HEK293 (cell line): ENCODE results near the gene NSD1.

Source experiments
- CTCF ChIA-PET: fragments of 350-600 bp; formaldehyde crosslinking; extraction: SDS; loops from one replicate; lab custom pipeline; 2021; ENCODE audit warnings: antibody characterized with exemption; lab: Yijun Ruan, JAX
- POLR2A ChIA-PET: fragments of 300-600 bp; formaldehyde crosslinking; extraction: SDS; loops from one replicate; lab custom pipeline; 2020; ENCODE audit warnings: antibody characterized with exemption, inconsistent platforms; lab: Yijun Ruan, JAX
- H3K27ac ChIP-seq: fragments of 200-500 bp; sonication (Bioruptor generic); 2 replicates; pipeline ENCODE4 v1.5.1; 2014; ENCODE audit warnings: low read depth, low read length, control low read depth, inconsistent platforms; ENCODE audit errors: extremely low read depth
- H3K36me3 ChIP-seq, 2 experiments: fragments of 200-500 bp in 1 of 2; sonication (Bioruptor generic) in 1 of 2; 1 replicate in 1 of 2; 2 replicates in 1 of 2; pipeline ENCODE4 v1.5.1; 2014 to 2017; ENCODE audit warnings: inconsistent platforms in 2 of 2, low read length in 2 of 2; ENCODE audit not compliant: control insufficient read depth in 2 of 2, insufficient read depth in 1 of 2
- H3K4me1 ChIP-seq: fragments of 200-500 bp; sonication (Bioruptor generic); 2 replicates; pipeline ENCODE4 v1.5.1; 2014; ENCODE audit warnings: mild to moderate bottlenecking, low read length, inconsistent platforms; ENCODE audit not compliant: control insufficient read depth, insufficient read depth
- H3K4me3 ChIP-seq: 2 replicates; pipeline ENCODE4 v1.5.1; 2011; ENCODE audit warnings: low read depth, mild to moderate bottlenecking, control low read depth, low read length, moderate library complexity
- H3K9me3 ChIP-seq: fragments of 200-500 bp; sonication (Bioruptor generic); 2 replicates; pipeline ENCODE4 v1.5.1; 2014; ENCODE audit warnings: low read depth, low read length, inconsistent platforms; ENCODE audit not compliant: control insufficient read depth, insufficient read depth
- GLIS1 ChIP-seq: fragments of 450-650 bp; formaldehyde crosslinking; IDR thresholded peaks from 2 replicates; pipeline ENCODE4 v1.5.1; 2016; ENCODE audit warnings: missing biosample characterization, missing genetic modification characterization
- KLF16 ChIP-seq: fragments of 450-650 bp; formaldehyde crosslinking; IDR thresholded peaks from 2 replicates; pipeline ENCODE4 v1.5.1; 2017; ENCODE audit warnings: missing biosample characterization, missing genetic modification characterization
- KLF7 ChIP-seq: fragments of 450-650 bp; formaldehyde crosslinking; IDR thresholded peaks from 2 replicates; pipeline ENCODE4 v1.5.1; 2016; ENCODE audit warnings: missing biosample characterization, missing genetic modification characterization, borderline replicate concordance
- KLF8 ChIP-seq: fragments of 450-650 bp; formaldehyde crosslinking; IDR thresholded peaks from 2 replicates; pipeline ENCODE4 v1.5.1; 2016; ENCODE audit warnings: missing biosample characterization, missing genetic modification characterization
- KLF9 ChIP-seq: fragments of 450-650 bp; formaldehyde crosslinking; IDR thresholded peaks from 2 replicates; pipeline ENCODE4 v1.5.1; 2016; ENCODE audit warnings: missing biosample characterization, missing genetic modification characterization, low read depth
- MYNN ChIP-seq: fragments of 450-650 bp; formaldehyde crosslinking; IDR thresholded peaks from 2 replicates; pipeline ENCODE4 v1.5.1; 2016; ENCODE audit warnings: missing biosample characterization, missing genetic modification characterization, borderline replicate concordance
- REPIN1 ChIP-seq: fragments of 450-650 bp; formaldehyde crosslinking; IDR thresholded peaks from 2 replicates; pipeline ENCODE4 v1.5.1; 2017; ENCODE audit warnings: missing biosample characterization, missing genetic modification characterization, low read depth
- SCRT1 ChIP-seq: fragments of 450-650 bp; formaldehyde crosslinking; IDR thresholded peaks from 2 replicates; pipeline ENCODE4 v1.5.1; 2016; ENCODE audit warnings: missing biosample characterization, missing genetic modification characterization, borderline replicate concordance
- SP2 ChIP-seq: fragments of 450-650 bp; formaldehyde crosslinking; IDR thresholded peaks from 2 replicates; pipeline ENCODE4 v1.5.1; 2016; ENCODE audit warnings: missing biosample characterization, missing genetic modification characterization
- YY2 ChIP-seq: fragments of 450-650 bp; formaldehyde crosslinking; IDR thresholded peaks from 2 replicates; pipeline ENCODE4 v1.5.1; 2016; ENCODE audit warnings: missing biosample characterization, missing genetic modification characterization
- ZNF157 ChIP-seq: fragments of 450-650 bp; formaldehyde crosslinking; IDR thresholded peaks from 2 replicates; pipeline ENCODE4 v1.5.1; 2016; ENCODE audit warnings: missing biosample characterization, missing genetic modification characterization
- ZNF214 ChIP-seq: fragments of 450-650 bp; formaldehyde crosslinking; IDR thresholded peaks from 2 replicates; pipeline ENCODE4 v1.5.1; 2017; ENCODE audit warnings: missing biosample characterization, mild to moderate bottlenecking, missing genetic modification characterization, borderline replicate concordance
- ZNF24 ChIP-seq: fragments of 450-650 bp; formaldehyde crosslinking; IDR thresholded peaks from 2 replicates; pipeline ENCODE4 v1.5.1; 2016; ENCODE audit warnings: missing biosample characterization, missing genetic modification characterization
- ZNF335 ChIP-seq: fragments of 450-650 bp; formaldehyde crosslinking; conservative IDR thresholded peaks from 2 replicates; pipeline ENCODE4 v1.5.1; 2016; ENCODE audit warnings: missing biosample characterization, missing genetic modification characterization
- ZNF37A ChIP-seq: fragments of 450-650 bp; IDR thresholded peaks from 2 replicates; pipeline ENCODE4 v1.5.1; 2018; ENCODE audit warnings: missing biosample characterization, missing genetic modification characterization
- ZNF423 ChIP-seq: fragments of 450-650 bp; formaldehyde crosslinking; IDR thresholded peaks from 2 replicates; pipeline ENCODE4 v1.5.1; 2016; ENCODE audit warnings: missing biosample characterization, missing genetic modification characterization
- ZNF48 ChIP-seq: fragments of 450-650 bp; formaldehyde crosslinking; IDR thresholded peaks from 2 replicates; pipeline ENCODE4 v1.5.1; 2016; ENCODE audit warnings: missing biosample characterization, missing genetic modification characterization
- ZNF596 ChIP-seq: fragments of 450-650 bp; IDR thresholded peaks from 2 replicates; pipeline ENCODE4 v1.5.0; 2018; ENCODE audit warnings: missing biosample characterization, mild to moderate bottlenecking, missing genetic modification characterization, moderate library complexity
- ZNF785 ChIP-seq: fragments of 450-650 bp; formaldehyde crosslinking; IDR thresholded peaks from 2 replicates; pipeline ENCODE4 v1.5.1; 2016; ENCODE audit warnings: missing biosample characterization, missing genetic modification characterization
- TF ChIP-seq, protein P1 (sequence below): fragments of 450-650 bp; formaldehyde crosslinking; IDR thresholded peaks from 2 replicates; pipeline ENCODE4 v1.5.1; 2016; ENCODE audit warnings: missing biosample characterization, missing genetic modification characterization
- TF ChIP-seq, protein P2 (sequence below): fragments of 450-650 bp; formaldehyde crosslinking; IDR thresholded peaks from 2 replicates; pipeline ENCODE4 v1.5.0; 2017; ENCODE audit warnings: missing biosample characterization, missing genetic modification characterization, borderline replicate concordance
- TF ChIP-seq, protein P3 (sequence below): fragments of 450-650 bp; formaldehyde crosslinking; IDR thresholded peaks from 2 replicates; pipeline ENCODE4 v1.5.1; 2016; ENCODE audit warnings: missing biosample characterization, missing genetic modification characterization
- TF ChIP-seq, protein P4 (sequence below): fragments of 450-650 bp; formaldehyde crosslinking; IDR thresholded peaks from 2 replicates; pipeline ENCODE4 v1.5.1; 2016; ENCODE audit warnings: missing biosample characterization, missing genetic modification characterization

The NSD1 gene

DNA sequence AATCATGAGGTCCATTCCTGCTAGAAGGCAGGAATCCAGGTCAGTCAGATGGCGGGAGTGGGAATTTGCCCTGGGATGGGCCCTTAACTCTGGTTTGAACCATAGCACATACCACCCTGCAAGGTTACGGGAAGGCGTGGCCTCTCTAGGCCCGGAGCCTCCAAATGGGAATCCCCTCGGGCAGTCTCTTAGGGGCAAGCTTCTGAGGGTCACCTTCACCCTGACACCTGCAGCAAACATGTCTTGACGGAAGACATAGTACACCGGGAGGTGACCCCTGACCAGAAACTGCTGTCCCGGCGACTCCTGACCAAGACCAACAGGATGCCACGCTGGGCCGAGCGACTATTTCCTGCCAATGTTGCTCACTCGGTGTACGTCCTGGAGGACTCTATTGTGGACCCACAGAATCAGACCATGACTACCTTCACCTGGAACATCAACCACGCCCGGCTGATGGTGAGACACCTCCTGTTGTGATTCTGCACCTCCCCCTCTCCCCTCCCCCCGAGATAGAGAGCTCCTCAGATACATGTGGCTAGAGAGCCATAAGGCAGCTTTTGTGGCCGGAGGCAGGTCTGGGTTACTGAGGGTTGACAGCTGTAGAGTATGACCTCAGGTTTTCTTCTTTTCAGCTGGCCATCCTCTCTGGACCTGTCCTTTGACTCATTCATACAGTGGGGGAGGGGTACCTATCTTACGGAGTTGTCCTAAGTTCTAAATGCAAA is 171.0 kb downstream of the NSD1 start:
- no peak for TF ChIP-seq ZNF48 (tag by site-specific recombination)
- TF ChIP-seq, protein P1, sequence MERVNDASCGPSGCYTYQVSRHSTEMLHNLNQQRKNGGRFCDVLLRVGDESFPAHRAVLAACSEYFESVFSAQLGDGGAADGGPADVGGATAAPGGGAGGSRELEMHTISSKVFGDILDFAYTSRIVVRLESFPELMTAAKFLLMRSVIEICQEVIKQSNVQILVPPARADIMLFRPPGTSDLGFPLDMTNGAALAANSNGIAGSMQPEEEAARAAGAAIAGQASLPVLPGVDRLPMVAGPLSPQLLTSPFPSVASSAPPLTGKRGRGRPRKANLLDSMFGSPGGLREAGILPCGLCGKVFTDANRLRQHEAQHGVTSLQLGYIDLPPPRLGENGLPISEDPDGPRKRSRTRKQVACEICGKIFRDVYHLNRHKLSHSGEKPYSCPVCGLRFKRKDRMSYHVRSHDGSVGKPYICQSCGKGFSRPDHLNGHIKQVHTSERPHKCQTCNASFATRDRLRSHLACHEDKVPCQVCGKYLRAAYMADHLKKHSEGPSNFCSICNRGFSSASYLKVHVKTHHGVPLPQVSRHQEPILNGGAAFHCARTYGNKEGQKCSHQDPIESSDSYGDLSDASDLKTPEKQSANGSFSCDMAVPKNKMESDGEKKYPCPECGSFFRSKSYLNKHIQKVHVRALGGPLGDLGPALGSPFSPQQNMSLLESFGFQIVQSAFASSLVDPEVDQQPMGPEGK = no peak
- no peak for TF ChIP-seq REPIN1 (tag by site-specific recombination)
- TF ChIP-seq ZNF214 (tag by site-specific recombination) = no peak
- no peak for TF ChIP-seq KLF8
- TF ChIP-seq, protein P2, sequence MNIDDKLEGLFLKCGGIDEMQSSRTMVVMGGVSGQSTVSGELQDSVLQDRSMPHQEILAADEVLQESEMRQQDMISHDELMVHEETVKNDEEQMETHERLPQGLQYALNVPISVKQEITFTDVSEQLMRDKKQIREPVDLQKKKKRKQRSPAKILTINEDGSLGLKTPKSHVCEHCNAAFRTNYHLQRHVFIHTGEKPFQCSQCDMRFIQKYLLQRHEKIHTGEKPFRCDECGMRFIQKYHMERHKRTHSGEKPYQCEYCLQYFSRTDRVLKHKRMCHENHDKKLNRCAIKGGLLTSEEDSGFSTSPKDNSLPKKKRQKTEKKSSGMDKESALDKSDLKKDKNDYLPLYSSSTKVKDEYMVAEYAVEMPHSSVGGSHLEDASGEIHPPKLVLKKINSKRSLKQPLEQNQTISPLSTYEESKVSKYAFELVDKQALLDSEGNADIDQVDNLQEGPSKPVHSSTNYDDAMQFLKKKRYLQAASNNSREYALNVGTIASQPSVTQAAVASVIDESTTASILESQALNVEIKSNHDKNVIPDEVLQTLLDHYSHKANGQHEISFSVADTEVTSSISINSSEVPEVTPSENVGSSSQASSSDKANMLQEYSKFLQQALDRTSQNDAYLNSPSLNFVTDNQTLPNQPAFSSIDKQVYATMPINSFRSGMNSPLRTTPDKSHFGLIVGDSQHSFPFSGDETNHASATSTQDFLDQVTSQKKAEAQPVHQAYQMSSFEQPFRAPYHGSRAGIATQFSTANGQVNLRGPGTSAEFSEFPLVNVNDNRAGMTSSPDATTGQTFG (tag by site-specific recombination) = no peak
- no peak for TF ChIP-seq GLIS1 (tag by site-specific recombination)
- TF ChIP-seq, protein P3, sequence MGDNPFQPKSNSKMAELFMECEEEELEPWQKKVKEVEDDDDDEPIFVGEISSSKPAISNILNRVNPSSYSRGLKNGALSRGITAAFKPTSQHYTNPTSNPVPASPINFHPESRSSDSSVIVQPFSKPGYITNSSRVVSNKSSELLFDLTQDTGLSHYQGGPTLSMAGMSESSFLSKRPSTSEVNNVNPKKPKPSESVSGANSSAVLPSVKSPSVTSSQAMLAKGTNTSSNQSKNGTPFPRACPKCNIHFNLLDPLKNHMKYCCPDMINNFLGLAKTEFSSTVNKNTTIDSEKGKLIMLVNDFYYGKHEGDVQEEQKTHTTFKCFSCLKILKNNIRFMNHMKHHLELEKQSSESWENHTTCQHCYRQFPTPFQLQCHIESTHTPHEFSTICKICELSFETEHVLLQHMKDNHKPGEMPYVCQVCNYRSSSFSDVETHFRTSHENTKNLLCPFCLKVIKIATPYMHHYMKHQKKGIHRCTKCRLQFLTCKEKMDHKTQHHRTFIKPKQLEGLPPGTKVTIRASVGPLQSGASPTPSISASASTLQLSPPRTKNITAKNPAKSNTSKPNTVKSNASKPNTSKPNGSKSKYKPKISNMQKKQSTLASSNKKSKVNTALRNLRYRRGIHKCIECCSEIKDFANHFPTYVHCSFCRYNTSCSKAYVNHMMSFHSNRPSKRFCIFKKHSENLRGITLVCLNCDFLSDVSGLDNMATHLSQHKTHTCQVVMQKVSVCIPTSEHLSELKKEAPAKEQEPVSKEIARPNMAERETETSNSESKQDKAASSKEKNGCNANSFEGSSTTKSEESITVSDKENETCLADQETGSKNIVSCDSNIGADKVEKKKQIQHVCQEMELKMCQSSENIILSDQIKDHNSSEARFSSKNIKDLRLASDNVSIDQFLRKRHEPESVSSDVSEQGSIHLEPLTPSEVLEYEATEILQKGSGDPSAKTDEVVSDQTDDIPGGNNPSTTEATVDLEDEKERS (tag by site-specific recombination) = no peak
- 0 out of 2 replicates have a peak, but pooled peaks have one; percentile 17 for TF ChIP-seq ZNF596 (tag by site-specific recombination)
- peak; percentile 16 for TF ChIP-seq ZNF335 (tag by site-specific recombination)
- TF ChIP-seq KLF7 (tag by site-specific recombination) = no peak
- no peak for TF ChIP-seq ZNF423 (tag by site-specific recombination)
- TF ChIP-seq SCRT1 = no peak
- no peak for TF ChIP-seq KLF16 (tag by site-specific recombination)
- no peak for TF ChIP-seq ZNF24 (tag by site-specific recombination)
- no peak for TF ChIP-seq YY2 (tag by site-specific recombination)
- TF ChIP-seq, protein P4, sequence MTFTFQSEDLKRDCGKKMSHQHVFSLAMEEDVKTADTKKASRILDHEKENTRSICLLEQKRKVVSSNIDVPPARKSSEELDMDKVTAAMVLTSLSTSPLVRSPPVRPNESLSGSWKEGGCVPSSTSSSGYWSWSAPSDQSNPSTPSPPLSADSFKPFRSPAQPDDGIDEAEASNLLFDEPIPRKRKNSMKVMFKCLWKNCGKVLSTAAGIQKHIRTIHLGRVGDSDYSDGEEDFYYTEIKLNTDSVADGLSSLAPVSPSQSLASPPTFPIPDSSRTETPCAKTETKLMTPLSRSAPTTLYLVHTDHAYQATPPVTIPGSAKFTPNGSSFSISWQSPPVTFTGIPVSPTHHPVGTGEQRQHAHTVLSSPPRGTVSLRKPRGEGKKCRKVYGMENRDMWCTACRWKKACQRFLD (tag by site-specific recombination) = no peak
- TF ChIP-seq KLF9 (tag by site-specific recombination) = peak; percentile 50
- 0 out of 2 replicates have a peak, but pooled peaks have one; percentile 24 for TF ChIP-seq SP2 (tag by site-specific recombination)
- TF ChIP-seq ZNF785 (tag by site-specific recombination) = no peak
- TF ChIP-seq ZNF157 (tag by site-specific recombination) = no peak
- TF ChIP-seq MYNN (tag by site-specific recombination) = no peak
- TF ChIP-seq ZNF37A (tag by site-specific recombination) = no peak
- TF ChIP-seq, all 188 proteins: peak for 4
- Histone ChIP-seq H3K4me1 (peaks cover 9% of the 10 kb centered on the region), H3K4me3 (peak overlapping the region; percentile 90), H3K27ac (peak overlapping the region; percentile 80), H3K36me3 (peaks cover 4 to 67% of the 10 kb centered on the region in 2 experiments; a peak in 2 of 3 replicates), H3K9me3 (no peaks in the 10 kb centered on the region)
- CTCF ChIA-PET = no interaction called here
- POLR2A ChIA-PET = no interaction called here
